ENCODE results near the gene CYB5R3. TPM values are rescaled to one million over a fixed set of nuclear protein-coding genes. Genes with fewer than 3 reads are reported as not detected.

The CYB5R3 gene
- total RNA-seq, 1 donor from 2014 or later: 298 TPM

DNA sequence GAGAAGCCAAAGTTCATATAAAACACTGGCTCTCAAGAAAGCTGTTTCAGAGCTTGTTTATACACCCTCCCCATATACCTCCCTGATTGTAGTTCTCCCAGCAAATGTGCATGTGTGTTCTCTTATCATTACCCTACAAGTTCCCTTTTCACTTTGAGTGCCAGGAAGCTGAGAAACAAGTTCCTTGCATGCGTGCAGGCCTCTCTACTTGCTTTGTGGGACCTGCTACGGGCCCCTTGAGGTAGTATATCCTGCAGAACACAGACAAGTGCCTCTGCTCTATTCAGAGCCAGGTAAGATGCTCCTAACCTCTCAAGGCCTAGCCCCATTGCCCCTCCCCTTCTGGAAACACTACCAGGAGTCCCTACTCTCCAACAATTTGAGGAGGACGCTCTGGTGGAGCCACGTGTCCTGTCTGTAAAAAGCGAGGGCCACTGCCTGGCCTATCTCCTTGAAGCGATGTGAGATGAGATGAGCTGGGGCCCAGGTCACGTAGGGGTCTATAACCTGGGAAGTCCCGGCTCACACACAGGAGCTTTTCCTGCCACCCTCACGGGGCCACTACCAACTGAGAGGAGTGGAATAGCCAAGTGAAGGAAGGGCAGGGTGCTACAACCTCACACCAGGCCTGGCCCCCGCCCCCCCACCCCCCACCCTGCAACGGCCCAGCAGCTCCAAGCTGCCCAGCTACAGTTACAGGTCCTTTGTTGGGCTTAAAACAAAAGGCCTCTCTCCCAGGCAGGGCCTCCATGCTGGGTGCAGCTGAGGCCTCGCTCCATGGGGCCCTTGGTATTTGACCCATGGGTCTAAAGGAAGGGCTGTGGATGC lies 6.2 kb downstream of the CYB5R3 start:
- Histone ChIP-seq H3K4me3 (no peak overlapping the region), H3K36me3 (no peaks in the 10 kb centered on the region), H3K27me3 (ENCODE audit: low read depth) (no peaks in the 10 kb centered on the region), H3K4me1 (peaks cover 95% of the 10 kb centered on the region), H3K9me3 (replicated peaks) (no peaks in the 10 kb centered on the region), H3K27ac (replicated peaks) (peak overlapping the region; percentile 94)
- DNase-seq: no peak
- intact Hi-C loops (cut with micrococcal nuclease): no loop called here
- TF ChIP-seq, protein P1, sequence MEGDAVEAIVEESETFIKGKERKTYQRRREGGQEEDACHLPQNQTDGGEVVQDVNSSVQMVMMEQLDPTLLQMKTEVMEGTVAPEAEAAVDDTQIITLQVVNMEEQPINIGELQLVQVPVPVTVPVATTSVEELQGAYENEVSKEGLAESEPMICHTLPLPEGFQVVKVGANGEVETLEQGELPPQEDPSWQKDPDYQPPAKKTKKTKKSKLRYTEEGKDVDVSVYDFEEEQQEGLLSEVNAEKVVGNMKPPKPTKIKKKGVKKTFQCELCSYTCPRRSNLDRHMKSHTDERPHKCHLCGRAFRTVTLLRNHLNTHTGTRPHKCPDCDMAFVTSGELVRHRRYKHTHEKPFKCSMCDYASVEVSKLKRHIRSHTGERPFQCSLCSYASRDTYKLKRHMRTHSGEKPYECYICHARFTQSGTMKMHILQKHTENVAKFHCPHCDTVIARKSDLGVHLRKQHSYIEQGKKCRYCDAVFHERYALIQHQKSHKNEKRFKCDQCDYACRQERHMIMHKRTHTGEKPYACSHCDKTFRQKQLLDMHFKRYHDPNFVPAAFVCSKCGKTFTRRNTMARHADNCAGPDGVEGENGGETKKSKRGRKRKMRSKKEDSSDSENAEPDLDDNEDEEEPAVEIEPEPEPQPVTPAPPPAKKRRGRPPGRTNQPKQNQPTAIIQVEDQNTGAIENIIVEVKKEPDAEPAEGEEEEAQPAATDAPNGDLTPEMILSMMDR (IDR thresholded peaks at IDR 0.05; ENCODE audit: borderline replicate concordance): no peak

GRCh38 chr22:42641801-42642413 lies 7.3 kb downstream of the CYB5R3 start:
- no peak overlapping the region for H3K4me3 ChIP-seq
- TF ChIP-seq, protein P1 (IDR thresholded peaks at IDR 0.05; ENCODE audit: borderline replicate concordance): no peak
- H3K36me3 ChIP-seq: no peaks in the 10 kb centered on the region
- H3K27me3 ChIP-seq (ENCODE audit: low read depth): no peaks in the 10 kb centered on the region
- H3K4me1 ChIP-seq: peaks cover 84% of the 10 kb centered on the region
- H3K9me3 ChIP-seq (replicated peaks): no peaks in the 10 kb centered on the region
- H3K27ac ChIP-seq (replicated peaks): peak overlapping the region; percentile 94
- intact Hi-C loops (cut with micrococcal nuclease): no loop called here
- no peak for DNase-seq

GRCh38 chr22:42639541-42640241 lies 9.5 kb downstream of the CYB5R3 start:
- no peak overlapping the region for H3K4me3 ChIP-seq
- TF ChIP-seq, protein P1 (IDR thresholded peaks at IDR 0.05; ENCODE audit: borderline replicate concordance): no peak
- no peaks in the 10 kb centered on the region for H3K9me3 ChIP-seq (replicated peaks)
- no peak for DNase-seq
- peak overlapping the region; percentile 15 for H3K27ac ChIP-seq (replicated peaks)
- peaks cover 20% of the 10 kb centered on the region for H3K36me3 ChIP-seq
- no peaks in the 10 kb centered on the region for H3K27me3 ChIP-seq (ENCODE audit: low read depth)
- peaks cover 80% of the 10 kb centered on the region for H3K4me1 ChIP-seq
- intact Hi-C loops (cut with micrococcal nuclease): no loop called here

DNA sequence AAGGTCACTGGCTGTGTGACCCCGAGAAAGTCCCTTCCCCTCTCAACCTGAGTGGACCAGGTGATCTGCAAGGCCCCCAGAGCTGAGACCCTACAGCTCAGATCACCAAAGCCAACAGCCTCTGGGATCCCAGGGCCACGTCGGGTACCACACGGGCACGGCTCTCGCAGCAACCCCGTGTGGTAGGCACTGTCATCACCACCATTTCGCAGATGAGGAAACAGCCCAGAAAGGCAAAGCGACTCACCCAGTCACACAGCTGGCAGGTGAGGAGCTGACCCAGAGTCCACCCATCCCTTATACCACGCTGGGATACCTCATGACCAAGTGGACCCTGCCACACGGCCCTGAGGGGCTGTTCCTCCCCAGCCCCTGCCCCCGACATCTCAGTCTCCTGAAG lies 11.6 kb downstream of the CYB5R3 start:
- no peak for DNase-seq
- intact Hi-C loops (cut with micrococcal nuclease): no loop called here
- Histone ChIP-seq H3K27ac (replicated peaks) (no peak overlapping the region), H3K27me3 (ENCODE audit: low read depth) (no peaks in the 10 kb centered on the region), H3K4me1 (peaks cover 61% of the 10 kb centered on the region), H3K9me3 (replicated peaks) (no peaks in the 10 kb centered on the region), H3K36me3 (peaks cover 41% of the 10 kb centered on the region), H3K4me3 (no peak overlapping the region)
- TF ChIP-seq, protein P1 (IDR thresholded peaks at IDR 0.05; ENCODE audit: borderline replicate concordance): no peak

- no peak overlapping the region for H3K4me3 ChIP-seq
- intact Hi-C loops (cut with micrococcal nuclease): no loop called here
- no peaks in the 10 kb centered on the region for H3K9me3 ChIP-seq (replicated peaks)
- no peak for DNase-seq
- peaks cover 61% of the 10 kb centered on the region for H3K4me1 ChIP-seq
- TF ChIP-seq, protein P1 (IDR thresholded peaks at IDR 0.05; ENCODE audit: borderline replicate concordance): no peak
- peaks cover 52% of the 10 kb centered on the region for H3K36me3 ChIP-seq
- peak overlapping the region; percentile 85 for H3K27ac ChIP-seq (replicated peaks)
- H3K27me3 ChIP-seq (ENCODE audit: low read depth): no peaks in the 10 kb centered on the region
Measured at GRCh38 chr22:42636506-42636905, 12.7 kb downstream of the CYB5R3 start.
